ENCODE measurements around the gene EXOC2. TPM values are rescaled to one million over a fixed set of nuclear protein-coding genes. Genes with fewer than 3 reads are reported as not detected.

EXOC2 gene
- total RNA-seq, 1 experiment from 2014 or later = 24.5 TPM

GRCh38 chr6:704046-704445 is 11.1 kb upstream of the EXOC2 start:
- Histone ChIP-seq H3K27me3 (ENCODE audit: insufficient read depth, low read length) (peaks cover 35% of the 10 kb centered on the region), H3K4me3 (replicated peaks in 1 of 2; ENCODE audit: low read depth in 1 of 2, low read length in 2 of 2) (no peak overlapping the region), H3K36me3 (ENCODE audit: control insufficient read depth in 1 of 2, insufficient read depth in 2 of 2, low read length in 2 of 2) (no peaks in the 10 kb centered on the region), H3K27ac (ENCODE audit: low read depth, low read length) (no peak overlapping the region), H3K9me3 (ENCODE audit: control insufficient read depth in 1 of 2, insufficient read depth in 1 of 2, low read depth in 1 of 2, low read length in 2 of 2) (no peaks in the 10 kb centered on the region), H3K4me2 (ENCODE audit: low read length) (no peak overlapping the region), H2AFZ (ENCODE audit: low read depth, low read length, poor library complexity, severe bottlenecking) (no peak overlapping the region), H3K79me2 (ENCODE audit: insufficient read depth, low read length) (no peaks in the 10 kb centered on the region), H4K20me1 (ENCODE audit: insufficient read depth) (no peaks in the 10 kb centered on the region; the same call in 1 of the 2 replicates), H3K9me2 (ENCODE audit: insufficient read depth) (no peaks in the 10 kb centered on the region), H3K4me1 (ENCODE audit: control insufficient read depth in 1 of 2, insufficient read depth in 2 of 2, low read length in 2 of 2) (no peaks in the 10 kb centered on the region), H3K9ac (ENCODE audit: low read length) (no peak overlapping the region)
- DNase-seq (ENCODE audit: low read depth, low spot score) (no peak), ATAC-seq (no peak)
- BruUV-seq (replicated peaks) = no TSS peak
- TF ChIP-seq POLR2AphosphoS5 (IDR thresholded peaks at IDR 0.05; ENCODE audit: low read depth, low read length) (no peak), EZH2phosphoT487 (IDR thresholded peaks at IDR 0.05; ENCODE audit: borderline replicate concordance) (no peak), RAD21 (IDR thresholded peaks at IDR 0.05; ENCODE audit: low read depth) (no peak), SIN3A (IDR thresholded peaks at IDR 0.05; ENCODE audit: low read depth) (no peak), ELF1 (IDR thresholded peaks at IDR 0.05; ENCODE audit: borderline replicate concordance, low read depth) (no peak), SRF (IDR thresholded peaks at IDR 0.05; ENCODE audit: low read depth) (no peak), MAX (IDR thresholded peaks at IDR 0.05) (no peak), CBX3 (IDR thresholded peaks at IDR 0.05; ENCODE audit: low read depth) (no peak), ATF3 (IDR thresholded peaks at IDR 0.05) (no peak), EGR1 (IDR thresholded peaks at IDR 0.05; ENCODE audit: low read depth) (no peak), EZH2 (IDR thresholded peaks at IDR 0.05) (no peak), TCF7L2 (IDR thresholded peaks at IDR 0.05; ENCODE audit: borderline replicate concordance, extremely low read depth, insufficient read depth, insufficient read length) (no peak), SP1 (IDR thresholded peaks at IDR 0.05; ENCODE audit: low read depth) (no peak)
- RAD21 ChIA-PET (ENCODE audit: low non-redundant PET in 1 of 2, low total read pairs in 2 of 2, uncharacterized antibody in 2 of 2, unreplicated experiment in 2 of 2) = no interaction called here
- CTCF ChIA-PET = no interaction called here
- intact Hi-C loops (cut with micrococcal nuclease) = no loop called here
- POLR2A ChIA-PET = no interaction called here

- H3K4me2 ChIP-seq (ENCODE audit: low read length) = no peak overlapping the region
- H3K79me2 ChIP-seq (ENCODE audit: insufficient read depth, low read length) = no peaks in the 10 kb centered on the region
- ChIA-PET RAD21 (ENCODE audit: low non-redundant PET in 1 of 2, low total read pairs in 2 of 2, uncharacterized antibody in 2 of 2, unreplicated experiment in 2 of 2) (no interaction called here), CTCF (no interaction called here), POLR2A (no interaction called here)
- no peaks in the 10 kb centered on the region; the same call in 1 of the 2 replicates for H4K20me1 ChIP-seq (ENCODE audit: insufficient read depth)
- H3K9me2 ChIP-seq (ENCODE audit: insufficient read depth) = no peaks in the 10 kb centered on the region
- no TSS peak for BruUV-seq (replicated peaks)
- no peak overlapping the region for H3K9ac ChIP-seq (ENCODE audit: low read length)
- no peaks in the 10 kb centered on the region for H3K36me3 ChIP-seq (ENCODE audit: control insufficient read depth in 1 of 2, insufficient read depth in 2 of 2, low read length in 2 of 2)
- H3K27ac ChIP-seq (ENCODE audit: low read depth, low read length) = no peak overlapping the region
- no peak for ATAC-seq
- DNase-seq (ENCODE audit: low read depth, low spot score) = no peak
- H2AFZ ChIP-seq (ENCODE audit: low read depth, low read length, poor library complexity, severe bottlenecking) = no peak overlapping the region
- H3K4me3 ChIP-seq (replicated peaks in 1 of 2; ENCODE audit: low read depth in 1 of 2, low read length in 2 of 2) = no peak overlapping the region
- no peaks in the 10 kb centered on the region for H3K9me3 ChIP-seq (ENCODE audit: control insufficient read depth in 1 of 2, insufficient read depth in 1 of 2, low read depth in 1 of 2, low read length in 2 of 2)
- H3K4me1 ChIP-seq (ENCODE audit: control insufficient read depth in 1 of 2, insufficient read depth in 2 of 2, low read length in 2 of 2) = no peaks in the 10 kb centered on the region
- intact Hi-C loops (cut with micrococcal nuclease) = no loop called here
- peaks cover 32% of the 10 kb centered on the region for H3K27me3 ChIP-seq (ENCODE audit: insufficient read depth, low read length)
- no peak for TF ChIP-seq MAX (IDR thresholded peaks at IDR 0.05)
- TF ChIP-seq FOSL1 (IDR thresholded peaks at IDR 0.05; ENCODE audit: low read depth) = no peak
- TF ChIP-seq ZBTB33 (IDR thresholded peaks at IDR 0.05; ENCODE audit: extremely low read depth, insufficient replicate concordance, low read length) = no peak
- no peak for TF ChIP-seq RAD21 (IDR thresholded peaks at IDR 0.05; ENCODE audit: low read depth)
- no peak for TF ChIP-seq ZFX (IDR thresholded peaks at IDR 0.05)
- no peak for TF ChIP-seq TCF7L2 (IDR thresholded peaks at IDR 0.05; ENCODE audit: borderline replicate concordance, extremely low read depth, insufficient read depth, insufficient read length)
- TF ChIP-seq REST (IDR thresholded peaks at IDR 0.05; ENCODE audit: low read depth) = no peak
These were observed 10.6 kb upstream of the EXOC2 start for GRCh38 chr6:703552-703951.

Data from HCT116 (cell line).